ENCODE data around the gene DRC3. TPM values are rescaled to one million over a fixed set of nuclear protein-coding genes. Genes with fewer than 3 reads are reported as not detected.

The DRC3 gene
- 0.37 and 0.59 TPM in 2 replicates for total RNA-seq

GRCh38 chr17:17972126-17972951, at the start of gene DRC3, which contains the start of gene TOM1L2:
Gene DRC3 (plus strand): TSS chr17:17972862. CDS start chr17:17977599, 4,737 bp downstream.
Gene TOM1L2 (minus strand): TSS chr17:17972400. CDS start chr17:17972313, 87 bp downstream.

GRCh38 chr17:18038861-18039534, 66.3 kb downstream of the DRC3 start, which contains the start of the genes ATPAF2 and GID4:
Gene ATPAF2 (minus strand): TSS chr17:18039168. CDS start chr17:18039013, 155 bp downstream.
Gene GID4 (plus strand): TSS chr17:18039408. CDS start chr17:18039465, 57 bp downstream.

Other genes starting within 250 kb of the DRC3 start
- gene SREBF1, start 135.9 kb upstream of the DRC3 start, total RNA-seq = 55.1 and 62.4 TPM in 2 replicates
- 19.9 and 33.6 TPM in 2 replicates for gene TOM1L2, start 462 bp upstream of the DRC3 start, total RNA-seq
- gene ATPAF2, start 66.3 kb downstream of the DRC3 start, total RNA-seq = 15.4 and 16.0 TPM in 2 replicates
- gene GID4, start 66.5 kb downstream of the DRC3 start, total RNA-seq = 8.9 and 9.2 TPM in 2 replicates
- gene DRG2, start 115.1 kb downstream of the DRC3 start, total RNA-seq = 31.2 and 40.7 TPM in 2 replicates
- 1.2 and 1.3 TPM in 2 replicates for gene MYO15A, start 135.9 kb downstream of the DRC3 start, total RNA-seq
- gene ALKBH5, start 211.0 kb downstream of the DRC3 start, total RNA-seq = 129 TPM in 2 replicates

All from smooth muscle cell of the umbilical artery (primary cell).